Endodermal cell (in vitro differentiated cells): Measurements from ENCODE around the gene RADIL. TPM values are rescaled to one million over a fixed set of nuclear protein-coding genes. Genes with fewer than 3 reads are reported as not detected.
A peak's percentile ranks its signal among the peaks of the same experiment; 100 is the strongest.

Source experiments
- DNase-seq: peaks from one replicate; pipeline ENCODE4 v3.0.0-alpha.2; 2017
- H3K27ac ChIP-seq: 2 replicates; pipeline ENCODE4 v1.5.1; 2013; ENCODE audit warnings: mild to moderate bottlenecking, low read depth, low read length, moderate library complexity
- H3K27me3 ChIP-seq: 2 replicates; pipeline ENCODE4 v1.6.1; 2013; ENCODE audit warnings: mild to moderate bottlenecking, low read length, moderate library complexity; ENCODE audit not compliant: insufficient read depth, control insufficient read depth, poor library complexity, severe bottlenecking
- H3K36me3 ChIP-seq: 2 replicates; pipeline ENCODE4 v1.7.0; 2013; ENCODE audit warnings: mild to moderate bottlenecking, low read length, moderate library complexity; ENCODE audit not compliant: control insufficient read depth, insufficient read depth
- H3K4me1 ChIP-seq: one replicate; pipeline ENCODE4 v1.7.0; 2013; ENCODE audit warnings: low read length; ENCODE audit not compliant: control insufficient read depth, insufficient read depth
- H3K4me3 ChIP-seq: 2 replicates; pipeline ENCODE4 v1.5.1; 2013; ENCODE audit warnings: mild to moderate bottlenecking, low read length, moderate library complexity
- H3K9ac ChIP-seq: 2 replicates; pipeline ENCODE4 v1.6.1; 2013; ENCODE audit warnings: mild to moderate bottlenecking, low read length, moderate library complexity; ENCODE audit not compliant: poor library complexity, severe bottlenecking; ENCODE audit errors: extremely low read depth
- H3K9me3 ChIP-seq: 2 replicates; pipeline ENCODE4 v1.6.1; 2013; ENCODE audit warnings: mild to moderate bottlenecking, low read length, moderate library complexity; ENCODE audit not compliant: control insufficient read depth
- H3K27ac Mint-ChIP-seq: 2 replicates; pipeline ENCODE4 v1.8.0; 2020; ENCODE audit warnings: mixed read lengths
- H3K27me3 Mint-ChIP-seq: 2 replicates; pipeline ENCODE4 v1.8.0; 2021; ENCODE audit warnings: mild to moderate bottlenecking, mixed read lengths; ENCODE audit not compliant: insufficient read depth
- H3K36me3 Mint-ChIP-seq: 2 replicates; pipeline ENCODE4 v1.8.0; 2020; ENCODE audit warnings: low read depth, mixed read lengths
- H3K4me1 Mint-ChIP-seq: 2 replicates; pipeline ENCODE4 v1.8.0; 2020; ENCODE audit warnings: mixed read lengths
- H3K4me3 Mint-ChIP-seq: 2 replicates; pipeline ENCODE4 v1.8.0; 2020; ENCODE audit warnings: mild to moderate bottlenecking, moderate library complexity, mixed read lengths
- H3K9me3 Mint-ChIP-seq: 2 replicates; pipeline ENCODE4 v1.8.0; 2020; ENCODE audit warnings: mild to moderate bottlenecking, mixed read lengths
- CTCF ChIP-seq: fragments of 200-600 bp; sonication (generic); conservative IDR thresholded peaks from 2 replicates; pipeline ENCODE4 v1.5.0; 2021; ENCODE audit warnings: antibody characterized with exemption, mild to moderate bottlenecking
- WGBS, 2 experiments: methylation state at CpG; one replicate each; pipeline versions ENCODE4 v1.1.5 to v1.1.7; 2013; ENCODE audit warnings: missing lambda C conversion rate in 2 of 2, mixed read lengths in 1 of 2; ENCODE audit not compliant: insufficient coverage in 1 of 2, insufficient read length in 1 of 2; 5-methylcytosine and 5-hydroxymethylcytosine counted together
- total RNA-seq, 2 donors: library from RNA; stranded (reverse); fragmentation: NEBNext Ultra II Directional in 1 of 2; extraction: Animal tissue kit (Norgen Biotek cat#: 25700) in 1 of 2; gene quantifications; 2 replicates in 1 of 2; 3 replicates in 1 of 2; pipeline ENCODE4 v1.2.1, GENCODE V29; 2021

RADIL gene
- total RNA-seq, 2 donors from 2014 or later: 34.9 to 47.6 TPM

- no peak for TF ChIP-seq CTCF
- Histone ChIP-seq H3K27me3 (no peaks in the 10 kb centered on the region), H3K9me3 (peaks cover 7% of the 10 kb centered on the region), H3K4me3 (no peak overlapping the region), H3K36me3 (peaks cover 17% of the 10 kb centered on the region), H3K9ac (no peak overlapping the region), H3K4me1 (peaks cover 4% of the 10 kb centered on the region), H3K27ac (no peak overlapping the region)
- H3K36me3 Mint-ChIP-seq: peaks cover 50% of the 10 kb centered on the region
- H3K4me1 Mint-ChIP-seq: peaks cover 20% of the 10 kb centered on the region
- DNase-seq: no peak
- 85 to 88% methylated on average over 10 to 19 of the region's 19 CpGs for WGBS, 2 experiments
- H3K9me3 Mint-ChIP-seq: no peaks in the 10 kb centered on the region
- H3K27ac Mint-ChIP-seq: peak overlapping the region; percentile 55
- H3K27me3 Mint-ChIP-seq: no peaks in the 10 kb centered on the region
- H3K4me3 Mint-ChIP-seq: no peak overlapping the region
Observed at GRCh38 chr7:4871930-4872675, 11.4 kb downstream of the RADIL start.

GRCh38 chr7:4871056-4871680, 12.3 kb downstream of the RADIL start:
- no peaks in the 10 kb centered on the region for H3K9me3 Mint-ChIP-seq
- TF ChIP-seq CTCF: peak; percentile 17
- H3K27me3 Mint-ChIP-seq: no peaks in the 10 kb centered on the region
- peaks cover 20% of the 10 kb centered on the region for H3K4me1 Mint-ChIP-seq
- peaks cover 4% of the 10 kb centered on the region for H3K4me1 ChIP-seq
- peaks cover 51% of the 10 kb centered on the region for H3K36me3 Mint-ChIP-seq
- H3K9ac ChIP-seq: no peak overlapping the region
- H3K27ac Mint-ChIP-seq: no peak overlapping the region
- peaks cover 7% of the 10 kb centered on the region for H3K9me3 ChIP-seq
- H3K27ac ChIP-seq: no peak overlapping the region
- DNase-seq: no peak
- H3K27me3 ChIP-seq: no peaks in the 10 kb centered on the region
- no peak overlapping the region for H3K4me3 Mint-ChIP-seq
- no peak overlapping the region for H3K4me3 ChIP-seq
- H3K36me3 ChIP-seq: peaks cover 13% of the 10 kb centered on the region
- WGBS, 2 experiments: 93 to 94% methylated on average over 14 to 23 of the region's 23 CpGs

- no peak overlapping the region for H3K9ac ChIP-seq
- H3K27ac ChIP-seq: no peak overlapping the region
- Mint-ChIP-seq H3K9me3 (peaks cover 3% of the 10 kb centered on the region), H3K4me3 (no peak overlapping the region), H3K4me1 (peaks cover 19% of the 10 kb centered on the region), H3K27me3 (no peaks in the 10 kb centered on the region), H3K36me3 (peaks cover 60% of the 10 kb centered on the region), H3K27ac (no peak overlapping the region)
- 94 to 100% methylated on average over 5 of the region's 5 CpGs for WGBS, 2 experiments
- peaks cover 4% of the 10 kb centered on the region for H3K4me1 ChIP-seq
- TF ChIP-seq CTCF: no peak
- H3K27me3 ChIP-seq: no peaks in the 10 kb centered on the region
- peaks cover 14% of the 10 kb centered on the region for H3K36me3 ChIP-seq
- H3K9me3 ChIP-seq: peaks cover 18% of the 10 kb centered on the region
- no peak overlapping the region for H3K4me3 ChIP-seq
- no peak for DNase-seq
Observed at GRCh38 chr7:4868493-4868892, 15.0 kb downstream of the RADIL start.
